Hepatocyte (in vitro differentiated cells): ENCODE data around the gene PDXDC1.
"Not testable (repeated sequence)": the region's sequence is repeated elsewhere in the genome, so short reads cannot be mapped to it uniquely, and the experiment has no call there.

Experiments used
- CTCF ChIP-seq: fragments of 200-600 bp; sonication (generic); IDR thresholded peaks from 2 replicates; pipeline ENCODE4 v1.5.1; 2016; ENCODE audit warnings: antibody characterized with exemption, mild to moderate bottlenecking; ENCODE audit not compliant: poor library complexity
- EZH2 ChIP-seq: fragments of 200-600 bp; sonication (generic); IDR thresholded peaks from 2 replicates; pipeline ENCODE4 v1.6.1; 2016; ENCODE audit warnings: antibody characterized with exemption, mild to moderate bottlenecking, borderline replicate concordance
- EZH2phosphoT487 ChIP-seq: fragments of 200-600 bp; sonication (generic); IDR thresholded peaks from one replicate; pipeline ENCODE4 v1.6.1; 2018; ENCODE audit warnings: antibody characterized with exemption, mild to moderate bottlenecking, low read depth, moderate library complexity; ENCODE audit not compliant: unreplicated experiment, severe bottlenecking

DNA sequence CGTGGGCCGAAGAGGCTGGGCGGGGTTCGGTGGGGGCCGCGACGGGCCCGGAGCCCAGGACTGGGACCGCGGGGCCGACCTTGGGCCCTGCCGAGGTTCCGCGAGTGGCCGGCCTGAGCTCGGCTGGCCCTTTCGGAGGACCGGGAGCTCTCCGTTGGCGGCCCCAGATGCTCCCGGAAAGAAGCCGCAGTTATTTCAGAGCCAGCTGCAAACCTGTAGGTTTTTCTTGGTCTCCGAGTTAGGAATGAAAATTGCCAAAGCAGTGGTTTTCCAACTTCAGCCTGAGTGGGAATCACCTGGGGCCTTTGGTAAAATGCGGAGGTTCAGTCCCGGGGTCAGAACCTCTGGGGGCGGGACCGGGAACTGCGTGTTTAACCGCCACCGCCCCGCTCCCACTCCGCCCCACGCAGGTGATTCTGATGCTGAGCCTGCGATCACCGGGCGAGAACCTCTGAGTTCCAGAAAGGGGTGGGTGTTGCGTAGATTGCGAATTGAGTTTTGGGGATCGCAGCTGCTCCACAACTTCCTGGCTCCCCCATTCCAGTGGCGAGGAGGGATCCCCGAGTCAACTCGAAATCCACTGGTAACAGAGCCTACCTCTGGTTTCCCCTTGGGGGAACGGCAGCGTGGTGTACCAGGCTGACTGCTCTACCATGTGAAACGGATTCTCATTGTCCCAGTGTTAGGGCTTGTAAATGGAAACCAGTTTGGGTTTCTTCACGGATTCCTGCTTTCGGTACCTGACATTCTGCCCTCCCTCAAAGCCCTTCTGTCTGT, 780 bp downstream of the PDXDC1 start:
- not testable (repeated sequence) for TF ChIP-seq EZH2phosphoT487, CTCF, EZH2
